PC-3 (cell line): ENCODE data around the gene CCSER1. TPM values are rescaled to one million over a fixed set of nuclear protein-coding genes. Genes with fewer than 3 reads are reported as not detected.
"Not testable (repeated sequence)": the region's sequence is repeated elsewhere in the genome, so short reads cannot be mapped to it uniquely, and the experiment has no call there.

Source experiments
- ATAC-seq: fragments of 200-7000 bp; cut with Tn5 transposase; 2 replicates; pipeline ENCODE4 v1.9.1; 2020; ENCODE audit warnings: mild to moderate bottlenecking, moderate library complexity
- BruUV-seq: library from RNA; stranded (reverse); fragments of 400-500 nt; replicated peaks from 2 replicates; lab custom pipeline; 2021; lab: Mats Ljungman, UMichigan
- CTCF ChIA-PET: fragments of 300-600 bp; sonication (Branson Sonifier 250); formaldehyde crosslinking; loops from one replicate; lab custom pipeline; 2022; ENCODE audit warnings: antibody characterized with exemption; lab: Charles Lee
- POLR2A ChIA-PET: fragments of 300-600 bp; sonication (Branson Sonifier 250); formaldehyde crosslinking; loops from one replicate; lab custom pipeline; 2022; ENCODE audit warnings: antibody characterized with exemption; ENCODE audit not compliant: unreplicated experiment; lab: Charles Lee
- DNase-seq: peaks from one replicate; pipeline ENCODE4 v3.0.0-alpha.2; 2015
- H2AFZ ChIP-seq: fragments of 300-600 bp; sonication (generic); 2 replicates; pipeline ENCODE4 v1.6.0; 2016; ENCODE audit warnings: antibody characterized with exemption, low read length
- H3F3A ChIP-seq: fragments of 300-600 bp; sonication (generic); one replicate; pipeline ENCODE4 v1.6.0; 2017; ENCODE audit warnings: antibody characterized with exemption, low read length, control low read depth, mild to moderate bottlenecking; ENCODE audit not compliant: unreplicated experiment
- H3K27ac ChIP-seq: fragments of 300-600 bp; sonication (generic); 2 replicates; pipeline ENCODE4 v1.5.1; 2016; ENCODE audit warnings: mild to moderate bottlenecking, low read length
- H3K27me3 ChIP-seq: fragments of 300-600 bp; sonication (generic); 2 replicates; pipeline ENCODE4 v1.6.1; 2016; ENCODE audit warnings: low read length, mixed read lengths
- H3K36me3 ChIP-seq: fragments of 300-600 bp; sonication (generic); 2 replicates; pipeline ENCODE4 v1.6.1; 2016; ENCODE audit warnings: low read depth, mixed run types, low read length, mixed read lengths
- H3K4me1 ChIP-seq: fragments of 300-600 bp; sonication (generic); 2 replicates; pipeline ENCODE4 v1.5.1; 2016; ENCODE audit warnings: low read length; ENCODE audit not compliant: insufficient read depth
- H3K4me2 ChIP-seq: fragments of 300-600 bp; sonication (generic); 2 replicates; pipeline ENCODE4 v1.6.0; 2016; ENCODE audit warnings: low read length
- H3K4me3 ChIP-seq: fragments of 300-600 bp; sonication (generic); 2 replicates; pipeline ENCODE4 v1.5.1; 2016; ENCODE audit warnings: mild to moderate bottlenecking, low read length, mixed read lengths
- H3K79me2 ChIP-seq: fragments of 300-600 bp; sonication (generic); 2 replicates; pipeline ENCODE4 v1.6.1; 2017; ENCODE audit warnings: low read length, mixed read lengths
- H3K9ac ChIP-seq: fragments of 300-600 bp; sonication (generic); 2 replicates; pipeline ENCODE4 v1.6.0; 2016; ENCODE audit warnings: mild to moderate bottlenecking, low read length
- H3K9me2 ChIP-seq: fragments of 300-600 bp; sonication (generic); replicated peaks from 2 replicates; pipeline ENCODE4 v1.6.1; 2016; ENCODE audit warnings: mixed run types, low read length, mixed read lengths
- H3K9me3 ChIP-seq: fragments of 300-600 bp; sonication (generic); 2 replicates; pipeline ENCODE4 v1.6.1; 2016; ENCODE audit warnings: low read length, mixed read lengths
- H4K20me1 ChIP-seq: fragments of 300-600 bp; sonication (generic); 2 replicates; pipeline ENCODE4 v1.6.1; 2016; ENCODE audit warnings: low read length, mixed read lengths
- EZH2 ChIP-seq: fragments of 300-600 bp; sonication (generic); IDR thresholded peaks from one replicate; pipeline ENCODE4 v1.6.1; 2017; ENCODE audit warnings: antibody characterized with exemption, mild to moderate bottlenecking, low read length; ENCODE audit not compliant: unreplicated experiment
- EZH2phosphoT487 ChIP-seq: fragments of 300-600 bp; sonication (generic); IDR thresholded peaks from 2 replicates; pipeline ENCODE4 v1.6.1; 2018; ENCODE audit warnings: mild to moderate bottlenecking, antibody characterized with exemption, low read length, borderline replicate concordance
- intact Hi-C: fragments of 100-400 bp; cut with micrococcal nuclease; formaldehyde crosslinking; loops from 2 replicates; pipeline ENCODE4 v1.9.0; 2023
- total RNA-seq: library from RNA; depleted of rRNA; stranded (reverse); fragments of >200 nt; gene quantifications from 2 replicates; pipeline ENCODE4 v1.2.3, GENCODE V29; 2014
- TF ChIP-seq, protein P1 (sequence below): fragments of 300-600 bp; sonication (generic); conservative IDR thresholded peaks from 2 replicates; pipeline ENCODE4 v1.5.1; 2017; ENCODE audit warnings: antibody characterized with exemption, low read depth, mild to moderate bottlenecking, low read length

Gene CCSER1
- total RNA-seq, 1 experiment from 2014 or later: 6.0 TPM

DNA sequence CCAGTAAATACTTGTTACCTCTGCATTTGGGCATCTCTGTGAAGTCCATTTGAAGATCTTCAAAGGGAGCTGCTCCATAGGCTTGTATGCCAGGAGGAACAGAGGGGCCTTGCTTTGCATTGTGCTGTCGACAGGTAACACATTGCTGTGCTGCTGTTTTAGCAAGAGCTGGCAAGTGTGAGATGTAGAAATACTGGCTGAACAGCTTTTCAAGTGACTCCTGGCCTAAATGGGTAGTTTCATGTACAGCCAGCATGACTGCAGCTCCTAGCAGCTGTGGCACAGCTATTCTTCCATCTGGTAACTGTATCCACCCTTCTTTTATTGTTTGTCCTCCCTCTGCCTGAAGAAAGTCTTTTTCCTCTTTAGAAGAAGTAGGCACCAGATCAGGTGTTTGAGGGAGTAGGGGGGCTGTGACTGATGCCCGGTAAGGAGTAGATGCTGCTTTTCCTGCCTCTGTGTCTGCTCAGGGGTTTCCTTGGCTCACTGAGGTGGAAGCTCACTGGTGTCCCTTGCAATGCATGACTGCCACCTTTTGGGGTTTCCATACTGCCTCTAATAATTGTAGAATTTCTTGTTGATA is 965.3 kb downstream of the CCSER1 start:
- intact Hi-C loops: loop anchor here (5.0 kb wide), 1 partner anchor 675 kb away; no protein-coding TSS in a partner anchor
- Histone ChIP-seq H3K9me3 (no peaks in the 10 kb centered on the region), H3K27ac (no peak overlapping the region), H4K20me1 (no peaks in the 10 kb centered on the region), H3K4me3 (no peak overlapping the region), H3K4me2 (no peak overlapping the region; the same call in 1 of the 2 replicates), H3K27me3 (no peaks in the 10 kb centered on the region), H3F3A (no peaks in the 10 kb centered on the region), H2AFZ (0 out of 2 replicates have a peak overlapping the region, but pooled peaks have one; percentile 22), H3K9ac (no peak overlapping the region), H3K4me1 (peaks cover 9% of the 10 kb centered on the region; the same call in 1 of the 2 replicates), H3K79me2 (no peaks in the 10 kb centered on the region), H3K9me2 (no peaks in the 10 kb centered on the region), H3K36me3 (no peaks in the 10 kb centered on the region)
- peak; percentile 37 for ATAC-seq
- TF ChIP-seq, protein P1, sequence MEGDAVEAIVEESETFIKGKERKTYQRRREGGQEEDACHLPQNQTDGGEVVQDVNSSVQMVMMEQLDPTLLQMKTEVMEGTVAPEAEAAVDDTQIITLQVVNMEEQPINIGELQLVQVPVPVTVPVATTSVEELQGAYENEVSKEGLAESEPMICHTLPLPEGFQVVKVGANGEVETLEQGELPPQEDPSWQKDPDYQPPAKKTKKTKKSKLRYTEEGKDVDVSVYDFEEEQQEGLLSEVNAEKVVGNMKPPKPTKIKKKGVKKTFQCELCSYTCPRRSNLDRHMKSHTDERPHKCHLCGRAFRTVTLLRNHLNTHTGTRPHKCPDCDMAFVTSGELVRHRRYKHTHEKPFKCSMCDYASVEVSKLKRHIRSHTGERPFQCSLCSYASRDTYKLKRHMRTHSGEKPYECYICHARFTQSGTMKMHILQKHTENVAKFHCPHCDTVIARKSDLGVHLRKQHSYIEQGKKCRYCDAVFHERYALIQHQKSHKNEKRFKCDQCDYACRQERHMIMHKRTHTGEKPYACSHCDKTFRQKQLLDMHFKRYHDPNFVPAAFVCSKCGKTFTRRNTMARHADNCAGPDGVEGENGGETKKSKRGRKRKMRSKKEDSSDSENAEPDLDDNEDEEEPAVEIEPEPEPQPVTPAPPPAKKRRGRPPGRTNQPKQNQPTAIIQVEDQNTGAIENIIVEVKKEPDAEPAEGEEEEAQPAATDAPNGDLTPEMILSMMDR: peak; percentile 23; the same call in 1 of the 2 replicates
- no peak for TF ChIP-seq EZH2
- DNase-seq: peak; percentile 61
- POLR2A ChIA-PET: no interaction called here
- CTCF ChIA-PET: interaction anchor here (0.7 to 0.8 kb wide), 2 partner anchors 656 to 674 kb away, joined by 3 read pairs; no protein-coding TSS in a partner anchor
- BruUV-seq: no TSS peak

DNA sequence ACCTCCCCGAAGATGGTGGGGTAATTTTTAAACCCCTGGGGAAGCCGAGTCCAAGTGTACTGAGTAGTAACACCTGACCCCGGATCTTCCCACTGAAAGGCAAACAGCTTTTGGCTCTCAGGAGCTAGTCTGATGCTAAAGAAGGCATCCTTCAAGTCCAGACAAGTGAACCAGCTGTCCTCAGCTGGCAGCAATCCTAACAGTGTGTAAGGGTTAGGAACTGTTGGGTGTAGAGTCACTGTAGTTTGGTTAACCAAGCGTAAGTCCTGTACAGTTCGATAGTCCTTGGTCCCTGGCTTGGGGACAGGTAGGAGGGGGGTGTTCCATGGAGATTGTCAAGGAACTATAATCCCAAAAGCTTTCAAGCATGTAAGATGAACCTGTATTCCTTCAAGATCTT is 967.0 kb downstream of the CCSER1 start:
- H3F3A ChIP-seq, H3K9me3 ChIP-seq, H2AFZ ChIP-seq, H3K4me2 ChIP-seq, H3K79me2 ChIP-seq, H3K4me3 ChIP-seq, H3K9me2 ChIP-seq, H3K27ac ChIP-seq, H3K27me3 ChIP-seq, POLR2A ChIA-PET, H3K4me1 ChIP-seq, DNase-seq, H4K20me1 ChIP-seq, ATAC-seq, BruUV-seq, CTCF ChIA-PET, H3K9ac ChIP-seq, H3K36me3 ChIP-seq: not testable (repeated sequence)
- intact Hi-C loops: loop anchor here (5.0 kb wide), 1 partner anchor 677 kb away; no protein-coding TSS in a partner anchor

DNA sequence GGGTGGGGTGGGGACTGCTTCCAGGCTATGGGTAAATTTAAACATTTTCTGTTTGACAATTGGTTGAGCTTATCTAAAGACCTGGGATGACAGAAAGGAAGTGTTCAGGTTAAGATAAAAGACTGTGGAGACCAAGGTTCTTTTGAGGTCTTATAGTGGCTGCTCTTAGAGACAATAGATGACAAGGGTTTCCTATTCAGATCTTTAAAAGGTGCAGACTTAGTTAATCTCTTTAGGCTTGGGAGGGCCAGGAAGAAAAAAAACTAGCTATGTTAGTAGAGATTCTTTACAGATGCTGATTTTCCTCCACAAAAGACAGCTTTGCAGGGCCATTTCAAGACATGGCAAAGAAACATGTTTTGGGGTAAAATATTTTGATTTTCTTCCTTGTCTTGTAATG is 972.5 kb downstream of the CCSER1 start:
- Histone ChIP-seq H3K9me3 (no peaks in the 10 kb centered on the region), H3F3A (no peaks in the 10 kb centered on the region), H3K27ac (no peak overlapping the region), H3K36me3 (no peaks in the 10 kb centered on the region), H3K9me2 (no peaks in the 10 kb centered on the region), H3K4me1 (no peaks in the 10 kb centered on the region), H2AFZ (no peak overlapping the region), H3K27me3 (no peaks in the 10 kb centered on the region), H4K20me1 (no peaks in the 10 kb centered on the region), H3K4me2 (no peak overlapping the region), H3K4me3 (no peak overlapping the region), H3K9ac (no peak overlapping the region), H3K79me2 (no peaks in the 10 kb centered on the region)
- intact Hi-C loops: no loop called here
- ATAC-seq (no peak), DNase-seq (no peak)
- TF ChIP-seq EZH2 (no peak), EZH2phosphoT487 (no peak)
- TF ChIP-seq, protein P1: no peak
- ChIA-PET POLR2A (no interaction called here), CTCF (no interaction called here)
- no TSS peak for BruUV-seq
